Left forelimb (tissue), 1 donor: ENCODE measurements around the gene ATP6AP2.
"Not testable (repeated sequence)": the region's sequence is repeated elsewhere in the genome, so short reads cannot be mapped to it uniquely, and the experiment has no call there.

Source experiments
- DNase-seq: peaks from one replicate; pipeline ENCODE4 v3.0.0-alpha.2; 2018; ENCODE audit warnings: low spot score

Gene ATP6AP2

GRCh38 chrX:40580537-40581335 is at the start of gene ATP6AP2:
TSS of gene ATP6AP2 (plus strand) at chrX:40580970. CDS start at chrX:40581066, 96 bp downstream.
- DNase-seq: peak; percentile 91

GRCh38 chrX:40531056-40531826 is 49.5 kb upstream of the ATP6AP2 start:
- no peak for DNase-seq

GRCh38 chrX:40537310-40537709 is 43.5 kb upstream of the ATP6AP2 start:
- DNase-seq: no peak

- DNase-seq: no peak
Measured at GRCh38 chrX:40538406-40538805, 42.4 kb upstream of the ATP6AP2 start.

- DNase-seq: no peak
Measured at GRCh38 chrX:40539214-40540142, 41.3 kb upstream of the ATP6AP2 start.

GRCh38 chrX:40542208-40542607 is 38.6 kb upstream of the ATP6AP2 start:
- no peak for DNase-seq

GRCh38 chrX:40542972-40543371 is 37.8 kb upstream of the ATP6AP2 start:
- no peak for DNase-seq

GRCh38 chrX:40543661-40544328 is 37.0 kb upstream of the ATP6AP2 start:
- no peak for DNase-seq

GRCh38 chrX:40544343-40545266 is 36.2 kb upstream of the ATP6AP2 start:
- DNase-seq: no peak

GRCh38 chrX:40546870-40547269 is 33.9 kb upstream of the ATP6AP2 start:
- DNase-seq: no peak

- no peak for DNase-seq
Measured at GRCh38 chrX:40550066-40550465, 30.7 kb upstream of the ATP6AP2 start.

GRCh38 chrX:40552768-40553167 is 28.0 kb upstream of the ATP6AP2 start:
- no peak for DNase-seq

GRCh38 chrX:40558590-40558989 is 22.2 kb upstream of the ATP6AP2 start:
- DNase-seq: no peak

GRCh38 chrX:40563784-40564183 is 17.0 kb upstream of the ATP6AP2 start:
- no peak for DNase-seq

GRCh38 chrX:40564447-40564846 is 16.3 kb upstream of the ATP6AP2 start:
- no peak for DNase-seq

- no peak for DNase-seq
Measured at GRCh38 chrX:40570346-40571093, 10.2 kb upstream of the ATP6AP2 start.

- DNase-seq: not testable (repeated sequence)
Measured at GRCh38 chrX:40571164-40571563, 9.6 kb upstream of the ATP6AP2 start.

GRCh38 chrX:40571600-40571999 is 9.2 kb upstream of the ATP6AP2 start:
- DNase-seq: no peak

GRCh38 chrX:40573763-40574162 is 7.0 kb upstream of the ATP6AP2 start:
- no peak for DNase-seq

GRCh38 chrX:40575411-40575810 is 5.4 kb upstream of the ATP6AP2 start:
- not testable (repeated sequence) for DNase-seq
